ENCODE measurements around the gene PLEKHG5. TPM values are rescaled to one million over a fixed set of nuclear protein-coding genes. Genes with fewer than 3 reads are reported as not detected.

Gene PLEKHG5
- total RNA-seq, 1 donor = 5.1 TPM

DNA sequence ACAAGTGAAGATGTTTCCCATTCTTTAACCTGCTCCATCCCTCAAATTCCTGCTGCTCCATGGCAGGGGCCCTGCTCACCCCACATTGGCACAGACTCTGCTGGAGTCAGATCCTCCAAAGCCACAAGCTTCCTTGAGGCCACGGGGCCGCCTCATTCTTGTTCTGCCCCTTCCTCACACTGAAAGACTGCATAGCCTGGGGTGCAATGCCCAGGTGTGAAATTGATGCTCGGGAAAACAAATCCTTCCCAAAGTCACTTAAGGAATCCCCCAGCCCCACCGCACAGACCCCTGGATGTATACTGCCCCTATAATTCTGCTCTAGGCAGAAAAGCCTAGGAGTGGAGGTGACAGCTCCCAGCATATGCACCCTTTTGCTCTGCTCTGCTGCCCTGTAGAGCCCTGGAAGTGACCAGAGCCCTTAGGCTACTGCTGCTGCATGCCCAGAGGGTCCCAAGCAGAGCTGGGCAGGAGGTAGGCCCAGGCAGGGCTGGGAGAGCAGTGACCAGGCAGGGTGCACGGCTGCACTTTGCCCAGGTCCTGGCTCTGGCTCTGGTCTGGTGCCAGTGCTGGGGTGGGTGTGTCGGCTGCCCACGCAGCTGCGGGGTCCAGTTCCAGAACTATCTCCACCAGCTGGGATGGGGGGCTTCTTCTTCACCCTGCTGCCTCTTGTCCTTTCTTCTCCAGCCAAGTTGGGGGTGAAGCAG is 73.4 kb downstream of the PLEKHG5 start:
- TF ChIP-seq, protein P1, sequence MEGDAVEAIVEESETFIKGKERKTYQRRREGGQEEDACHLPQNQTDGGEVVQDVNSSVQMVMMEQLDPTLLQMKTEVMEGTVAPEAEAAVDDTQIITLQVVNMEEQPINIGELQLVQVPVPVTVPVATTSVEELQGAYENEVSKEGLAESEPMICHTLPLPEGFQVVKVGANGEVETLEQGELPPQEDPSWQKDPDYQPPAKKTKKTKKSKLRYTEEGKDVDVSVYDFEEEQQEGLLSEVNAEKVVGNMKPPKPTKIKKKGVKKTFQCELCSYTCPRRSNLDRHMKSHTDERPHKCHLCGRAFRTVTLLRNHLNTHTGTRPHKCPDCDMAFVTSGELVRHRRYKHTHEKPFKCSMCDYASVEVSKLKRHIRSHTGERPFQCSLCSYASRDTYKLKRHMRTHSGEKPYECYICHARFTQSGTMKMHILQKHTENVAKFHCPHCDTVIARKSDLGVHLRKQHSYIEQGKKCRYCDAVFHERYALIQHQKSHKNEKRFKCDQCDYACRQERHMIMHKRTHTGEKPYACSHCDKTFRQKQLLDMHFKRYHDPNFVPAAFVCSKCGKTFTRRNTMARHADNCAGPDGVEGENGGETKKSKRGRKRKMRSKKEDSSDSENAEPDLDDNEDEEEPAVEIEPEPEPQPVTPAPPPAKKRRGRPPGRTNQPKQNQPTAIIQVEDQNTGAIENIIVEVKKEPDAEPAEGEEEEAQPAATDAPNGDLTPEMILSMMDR (IDR thresholded peaks at IDR 0.05; ENCODE audit: insufficient read depth, low read length) = no peak
- no peak for DNase-seq (ENCODE audit: low read depth)
- H3K4me3 ChIP-seq (ENCODE audit: low read depth, low read length) = no peak overlapping the region

Small RNA genes lying within 50 kb of the gene (small RNA-seq; reads per million reads assigned to genes)
- not detected for gene MIR4252
- not detected for gene RNU6-731P

Other genes starting within 250 kb of the PLEKHG5 start
- not detected in 2 replicates for gene HES3, start 247.5 kb downstream of the PLEKHG5 start, total RNA-seq (ENCODE audit: low replicate concordance)
- gene GPR153, start 230.6 kb downstream of the PLEKHG5 start, total RNA-seq (ENCODE audit: low replicate concordance) = 9.9 and 10.9 TPM in 2 replicates
- gene ACOT7, start 97.9 kb downstream of the PLEKHG5 start, total RNA-seq (ENCODE audit: low replicate concordance) = 4.8 and 16.0 TPM in 2 replicates
- gene HES2, start 71.7 kb downstream of the PLEKHG5 start, total RNA-seq (ENCODE audit: low replicate concordance) = 0.09 and 0.65 TPM in 2 replicates
- not detected in 2 replicates for gene ESPN, start 66.9 kb downstream of the PLEKHG5 start, total RNA-seq (ENCODE audit: low replicate concordance)
- gene TNFRSF25, start 25.5 kb downstream of the PLEKHG5 start, total RNA-seq (ENCODE audit: low replicate concordance) = 2.0 and 4.4 TPM in 2 replicates
- 32.0 and 44.9 TPM in 2 replicates for gene NOL9, start 62.8 kb upstream of the PLEKHG5 start, total RNA-seq (ENCODE audit: low replicate concordance)
- not detected in 2 replicates for gene TAS1R1, start 63.6 kb upstream of the PLEKHG5 start, total RNA-seq (ENCODE audit: low replicate concordance)
- 7.7 and 26.4 TPM in 2 replicates for gene ZBTB48, start 88.3 kb upstream of the PLEKHG5 start, total RNA-seq (ENCODE audit: low replicate concordance)
- 40.8 and 78.4 TPM in 2 replicates for gene KLHL21, start 111.2 kb upstream of the PLEKHG5 start, total RNA-seq (ENCODE audit: low replicate concordance)
- gene PHF13, start 122.1 kb upstream of the PLEKHG5 start, total RNA-seq (ENCODE audit: low replicate concordance) = 14.7 and 24.3 TPM in 2 replicates
- gene THAP3, start 133.2 kb upstream of the PLEKHG5 start, total RNA-seq (ENCODE audit: low replicate concordance) = 9.2 and 11.3 TPM in 2 replicates
- gene DNAJC11, start 210.1 kb upstream of the PLEKHG5 start, total RNA-seq (ENCODE audit: low replicate concordance) = 29.5 and 106 TPM in 2 replicates